Caco-2 (cell line): Measurements from ENCODE around the gene FBXO4. TPM values are rescaled to one million over a fixed set of nuclear protein-coding genes. Genes with fewer than 3 reads are reported as not detected.
"Not testable (repeated sequence)": the region's sequence is repeated elsewhere in the genome, so short reads cannot be mapped to it uniquely, and the experiment has no call there.

ENCODE experiments used
- BruUV-seq: library from RNA; stranded (reverse); fragments of 400-500 nt; replicated peaks from 2 replicates; lab custom pipeline; 2021; lab: Mats Ljungman, UMichigan
- CTCF ChIA-PET: fragments of 300-600 bp; sonication (Branson Sonifier 250); formaldehyde crosslinking; loops from one replicate; lab custom pipeline; 2022; ENCODE audit warnings: antibody characterized with exemption; lab: Charles Lee
- POLR2A ChIA-PET: fragments of 300-600 bp; sonication (Branson Sonifier 250); formaldehyde crosslinking; loops from one replicate; lab custom pipeline; 2022; ENCODE audit warnings: antibody characterized with exemption; lab: Charles Lee
- DNase-seq, 2 experiments: peaks; one replicate each; pipeline versions ENCODE4 v3.0.0 to v3.0.0-alpha.2; 2020 to 2022
- H3K27me3 ChIP-seq: replicated peaks from 2 replicates; pipeline ENCODE4 v1.6.0; 2011; ENCODE audit warnings: low read length; ENCODE audit not compliant: control insufficient read depth, insufficient read depth
- H3K36me3 ChIP-seq: 2 replicates; pipeline ENCODE4 v1.5.1; 2011; ENCODE audit warnings: low read length; ENCODE audit not compliant: control insufficient read depth, insufficient read depth
- H3K4me1 ChIP-seq: fragments of 250-450 bp; sonication (Bioruptor Pico); 2 replicates; pipeline ENCODE4 v1.5.1; 2020; ENCODE audit warnings: mild to moderate bottlenecking
- H3K4me3 ChIP-seq: 2 replicates; pipeline ENCODE4 v1.5.1; 2011; ENCODE audit warnings: low read depth, mild to moderate bottlenecking, control low read depth, low read length
- H3K9me3 ChIP-seq: fragments of 250-450 bp; sonication (Bioruptor Pico); 2 replicates; pipeline ENCODE4 v1.5.1; 2020; ENCODE audit warnings: mild to moderate bottlenecking, moderate library complexity
- H3K27ac Mint-ChIP-seq: one replicate; pipeline ENCODE4 v1.8.0; 2022; ENCODE audit warnings: mixed read lengths; ENCODE audit not compliant: unreplicated experiment
- H3K27me3 Mint-ChIP-seq: one replicate; pipeline ENCODE4 v1.8.0; 2022; ENCODE audit warnings: mixed read lengths; ENCODE audit not compliant: insufficient read depth, unreplicated experiment
- H3K36me3 Mint-ChIP-seq: one replicate; pipeline ENCODE4 v1.8.0; 2022; ENCODE audit warnings: mild to moderate bottlenecking, mixed read lengths; ENCODE audit not compliant: insufficient read depth, unreplicated experiment
- H3K4me1 Mint-ChIP-seq: one replicate; pipeline ENCODE4 v1.8.0; 2022; ENCODE audit warnings: low read depth, mixed read lengths; ENCODE audit not compliant: unreplicated experiment
- H3K4me3 Mint-ChIP-seq: one replicate; pipeline ENCODE4 v1.8.0; 2022; ENCODE audit warnings: mild to moderate bottlenecking, moderate library complexity, mixed read lengths; ENCODE audit not compliant: unreplicated experiment
- H3K9me3 Mint-ChIP-seq: one replicate; pipeline ENCODE4 v1.8.0; 2022; ENCODE audit warnings: mixed read lengths; ENCODE audit not compliant: unreplicated experiment
- intact Hi-C: fragments of 100-400 bp; cut with micrococcal nuclease; formaldehyde crosslinking; loops from one replicate; pipeline ENCODE4 v1.10.0; 2022; ENCODE audit not compliant: unreplicated experiment
- total RNA-seq: library from RNA; stranded (reverse); gene quantifications from 2 replicates; pipeline ENCODE4 v1.2.3, GENCODE V29; 2022
- TF ChIP-seq, protein P1 (sequence below), 2 experiments: fragments of 200-600 bp in 1 of 2; IDR thresholded peaks; 1 replicate in 1 of 2; 2 replicates in 1 of 2; pipeline versions ENCODE4 v1.5.1 to v1.8.0; 2011 to 2022; ENCODE audit warnings: antibody characterized with exemption in 1 of 2, control low read depth in 1 of 2, inconsistent platforms in 1 of 2, low read depth in 1 of 2, low read length in 1 of 2, mild to moderate bottlenecking in 1 of 2, moderate library complexity in 1 of 2; ENCODE audit not compliant: insufficient read depth in 1 of 2, severe bottlenecking in 1 of 2, unreplicated experiment in 1 of 2

The FBXO4 gene
- total RNA-seq, 1 experiment from 2014 or later, result 9.7 TPM

DNA sequence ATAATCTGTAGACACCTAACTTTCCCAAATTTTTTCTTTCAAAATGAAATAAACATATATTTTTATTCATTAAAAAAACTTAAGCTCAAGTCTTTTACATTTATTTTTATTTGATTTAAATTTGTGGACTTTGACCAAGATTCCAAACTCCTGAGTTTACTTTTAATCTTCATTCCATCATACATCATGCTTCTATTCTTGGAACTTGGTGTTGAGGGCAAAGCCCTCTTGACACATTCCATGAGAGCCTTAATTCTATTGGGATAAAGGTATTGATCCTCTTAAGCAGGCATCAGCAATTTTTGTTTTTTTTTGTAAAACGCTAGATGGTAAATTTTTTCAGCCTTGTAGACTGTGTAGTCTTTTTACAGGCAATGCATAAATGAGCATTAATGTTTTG is 53.6 kb downstream of the FBXO4 start:
- POLR2A ChIA-PET, result no interaction called here
- TF ChIP-seq, protein P1, sequence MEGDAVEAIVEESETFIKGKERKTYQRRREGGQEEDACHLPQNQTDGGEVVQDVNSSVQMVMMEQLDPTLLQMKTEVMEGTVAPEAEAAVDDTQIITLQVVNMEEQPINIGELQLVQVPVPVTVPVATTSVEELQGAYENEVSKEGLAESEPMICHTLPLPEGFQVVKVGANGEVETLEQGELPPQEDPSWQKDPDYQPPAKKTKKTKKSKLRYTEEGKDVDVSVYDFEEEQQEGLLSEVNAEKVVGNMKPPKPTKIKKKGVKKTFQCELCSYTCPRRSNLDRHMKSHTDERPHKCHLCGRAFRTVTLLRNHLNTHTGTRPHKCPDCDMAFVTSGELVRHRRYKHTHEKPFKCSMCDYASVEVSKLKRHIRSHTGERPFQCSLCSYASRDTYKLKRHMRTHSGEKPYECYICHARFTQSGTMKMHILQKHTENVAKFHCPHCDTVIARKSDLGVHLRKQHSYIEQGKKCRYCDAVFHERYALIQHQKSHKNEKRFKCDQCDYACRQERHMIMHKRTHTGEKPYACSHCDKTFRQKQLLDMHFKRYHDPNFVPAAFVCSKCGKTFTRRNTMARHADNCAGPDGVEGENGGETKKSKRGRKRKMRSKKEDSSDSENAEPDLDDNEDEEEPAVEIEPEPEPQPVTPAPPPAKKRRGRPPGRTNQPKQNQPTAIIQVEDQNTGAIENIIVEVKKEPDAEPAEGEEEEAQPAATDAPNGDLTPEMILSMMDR (IDR thresholded peaks at IDR 0.05; ENCODE audit: insufficient read depth in 1 of 2, low read depth in 1 of 2, low read length in 1 of 2, severe bottlenecking in 1 of 2, unreplicated experiment in 1 of 2), result no peak
- Mint-ChIP-seq H3K27me3 (no peaks in the 10 kb centered on the region), H3K27ac (no peak overlapping the region), H3K9me3 (no peaks in the 10 kb centered on the region), H3K4me1 (no peaks in the 10 kb centered on the region), H3K36me3 (no peaks in the 10 kb centered on the region), H3K4me3 (no peak overlapping the region)
- no peaks in the 10 kb centered on the region for H3K9me3 ChIP-seq
- H3K4me1 ChIP-seq, result no peaks in the 10 kb centered on the region
- intact Hi-C loops, result no loop called here
- BruUV-seq, result no TSS peak
- no peaks in the 10 kb centered on the region for H3K27me3 ChIP-seq
- no peaks in the 10 kb centered on the region for H3K36me3 ChIP-seq
- CTCF ChIA-PET, result no interaction called here
- H3K4me3 ChIP-seq, result no peak overlapping the region
- DNase-seq, result no peak

DNA sequence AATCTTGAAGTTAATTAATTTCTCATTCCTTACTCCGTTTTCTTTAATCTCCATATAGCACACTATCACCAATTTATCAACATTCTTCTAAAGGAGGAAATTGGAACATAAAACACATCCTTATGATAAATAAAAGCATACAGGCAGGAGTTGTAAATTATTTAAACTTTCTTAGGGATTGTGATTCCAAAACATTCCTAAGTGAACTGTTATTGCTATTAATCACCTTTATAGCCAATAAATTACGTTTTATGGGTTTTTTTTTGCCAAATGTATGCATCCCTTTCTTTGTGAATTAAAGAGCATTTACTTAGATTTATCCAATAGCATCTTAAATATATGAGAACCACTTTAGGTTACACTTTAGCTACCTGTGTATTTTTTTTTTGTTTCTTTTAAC is 55.3 kb downstream of the FBXO4 start:
- no peaks in the 10 kb centered on the region for H3K9me3 ChIP-seq
- H3K4me1 ChIP-seq, result no peaks in the 10 kb centered on the region
- TF ChIP-seq, protein P1 (IDR thresholded peaks at IDR 0.05; ENCODE audit: insufficient read depth in 1 of 2, low read depth in 1 of 2, low read length in 1 of 2, severe bottlenecking in 1 of 2, unreplicated experiment in 1 of 2), result no peak
- no peak overlapping the region for H3K4me3 ChIP-seq
- POLR2A ChIA-PET, result no interaction called here
- Mint-ChIP-seq H3K27ac (no peak overlapping the region), H3K36me3 (no peaks in the 10 kb centered on the region), H3K9me3 (no peaks in the 10 kb centered on the region), H3K4me3 (no peak overlapping the region), H3K4me1 (no peaks in the 10 kb centered on the region), H3K27me3 (peaks cover 6% of the 10 kb centered on the region)
- H3K27me3 ChIP-seq, result no peaks in the 10 kb centered on the region
- intact Hi-C loops, result no loop called here
- no peaks in the 10 kb centered on the region for H3K36me3 ChIP-seq
- BruUV-seq, result no TSS peak
- DNase-seq, result no peak
- CTCF ChIA-PET, result no interaction called here

DNA sequence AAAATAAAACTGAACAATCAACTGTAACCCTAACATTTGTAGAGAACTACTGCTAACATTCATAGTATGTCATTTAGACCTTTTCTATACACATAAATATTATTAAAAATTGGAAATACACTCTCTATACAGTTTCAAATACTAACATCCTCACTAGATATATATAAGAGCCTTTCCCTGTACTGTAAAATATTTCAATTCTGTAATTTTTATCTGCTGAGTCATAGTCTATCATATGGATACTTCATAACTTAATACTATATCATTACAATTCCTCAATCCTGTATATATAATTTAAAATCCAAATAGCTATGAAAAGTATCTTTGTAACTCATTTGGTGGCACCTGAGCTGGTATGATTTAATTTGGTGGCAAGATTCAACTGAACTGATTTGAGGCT is 55.8 kb downstream of the FBXO4 start:
- BruUV-seq, result no TSS peak
- TF ChIP-seq, protein P1 (IDR thresholded peaks at IDR 0.05; ENCODE audit: insufficient read depth in 1 of 2, low read depth in 1 of 2, low read length in 1 of 2, severe bottlenecking in 1 of 2, unreplicated experiment in 1 of 2), result no peak

DNA sequence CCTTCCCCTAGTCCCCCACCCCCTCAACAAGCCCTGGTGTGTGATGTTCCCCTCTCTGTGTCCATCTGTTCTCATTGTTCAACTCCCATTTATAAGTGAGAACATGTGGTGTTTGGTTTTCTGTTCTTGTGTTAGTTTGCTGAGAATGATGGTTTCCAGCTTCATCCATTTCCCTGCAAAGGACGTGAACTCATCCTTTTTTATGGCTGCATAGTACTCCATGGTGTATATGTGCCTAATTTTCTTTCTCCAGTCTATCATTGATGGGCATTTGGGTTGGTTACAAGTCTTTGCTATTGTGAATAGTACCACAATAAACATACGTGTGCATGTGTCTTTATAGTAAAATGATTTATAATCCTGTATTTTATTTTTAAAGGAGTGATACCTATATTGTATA is 57.8 kb downstream of the FBXO4 start:
- H3K4me3 Mint-ChIP-seq, POLR2A ChIA-PET, H3K27ac Mint-ChIP-seq, H3K27me3 ChIP-seq, H3K36me3 Mint-ChIP-seq, H3K4me3 ChIP-seq, BruUV-seq, CTCF ChIA-PET, H3K4me1 ChIP-seq, H3K27me3 Mint-ChIP-seq, H3K9me3 ChIP-seq, H3K36me3 ChIP-seq, H3K9me3 Mint-ChIP-seq, DNase-seq, intact Hi-C loops, H3K4me1 Mint-ChIP-seq: not testable (repeated sequence)

More for the DNA sequence above, 55.8 kb downstream of the FBXO4 start:
- H3K27ac Mint-ChIP-seq, result no peak overlapping the region
- ChIA-PET CTCF (no interaction called here), POLR2A (no interaction called here)
- Histone ChIP-seq H3K4me1 (no peaks in the 10 kb centered on the region), H3K36me3 (no peaks in the 10 kb centered on the region), H3K4me3 (no peak overlapping the region), H3K27me3 (no peaks in the 10 kb centered on the region), H3K9me3 (no peaks in the 10 kb centered on the region)
- no peaks in the 10 kb centered on the region for H3K4me1 Mint-ChIP-seq
- no peaks in the 10 kb centered on the region for H3K36me3 Mint-ChIP-seq
- intact Hi-C loops, result no loop called here
- H3K4me3 Mint-ChIP-seq, result no peak overlapping the region
- DNase-seq, result no peak
- no peaks in the 10 kb centered on the region for H3K9me3 Mint-ChIP-seq
- H3K27me3 Mint-ChIP-seq, result peaks cover 6% of the 10 kb centered on the region
